GM10266 (cell line): ENCODE data around the gene POFUT2.

Experiments
- DNase-seq: peaks from one replicate; pipeline ENCODE4 v3.0.0; 2012; ENCODE audit errors: extremely low spot score
- TF ChIP-seq, protein P1 (sequence below): IDR thresholded peaks from 2 replicates; pipeline ENCODE4 v1.5.1; 2012; ENCODE audit warnings: mild to moderate bottlenecking, low read depth; ENCODE audit not compliant: control insufficient read depth, insufficient read depth; ENCODE audit errors: missing control alignments

The POFUT2 gene

DNA sequence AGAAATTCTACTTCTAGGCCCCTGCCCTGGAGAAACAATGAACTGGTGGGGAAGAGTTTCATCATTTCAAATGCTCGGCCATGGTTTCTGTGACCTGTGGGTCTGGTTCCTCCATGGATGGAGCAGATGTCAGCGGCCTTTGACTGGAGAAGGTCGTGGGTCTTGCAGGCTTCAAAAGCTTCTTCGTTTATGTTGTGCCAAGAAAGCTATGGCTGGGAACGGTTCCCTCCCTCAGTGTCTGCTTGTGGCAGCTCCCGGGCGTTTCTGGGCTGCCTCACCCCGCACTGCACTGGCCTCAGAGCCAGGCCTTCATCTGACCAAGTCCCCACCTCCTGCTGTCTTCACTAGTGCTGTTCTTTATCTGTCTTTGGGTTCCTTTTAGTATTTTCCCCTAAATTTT, 46.4 kb upstream of the POFUT2 start:
- TF ChIP-seq, protein P1, sequence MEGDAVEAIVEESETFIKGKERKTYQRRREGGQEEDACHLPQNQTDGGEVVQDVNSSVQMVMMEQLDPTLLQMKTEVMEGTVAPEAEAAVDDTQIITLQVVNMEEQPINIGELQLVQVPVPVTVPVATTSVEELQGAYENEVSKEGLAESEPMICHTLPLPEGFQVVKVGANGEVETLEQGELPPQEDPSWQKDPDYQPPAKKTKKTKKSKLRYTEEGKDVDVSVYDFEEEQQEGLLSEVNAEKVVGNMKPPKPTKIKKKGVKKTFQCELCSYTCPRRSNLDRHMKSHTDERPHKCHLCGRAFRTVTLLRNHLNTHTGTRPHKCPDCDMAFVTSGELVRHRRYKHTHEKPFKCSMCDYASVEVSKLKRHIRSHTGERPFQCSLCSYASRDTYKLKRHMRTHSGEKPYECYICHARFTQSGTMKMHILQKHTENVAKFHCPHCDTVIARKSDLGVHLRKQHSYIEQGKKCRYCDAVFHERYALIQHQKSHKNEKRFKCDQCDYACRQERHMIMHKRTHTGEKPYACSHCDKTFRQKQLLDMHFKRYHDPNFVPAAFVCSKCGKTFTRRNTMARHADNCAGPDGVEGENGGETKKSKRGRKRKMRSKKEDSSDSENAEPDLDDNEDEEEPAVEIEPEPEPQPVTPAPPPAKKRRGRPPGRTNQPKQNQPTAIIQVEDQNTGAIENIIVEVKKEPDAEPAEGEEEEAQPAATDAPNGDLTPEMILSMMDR, result no peak
- no peak for DNase-seq

DNA sequence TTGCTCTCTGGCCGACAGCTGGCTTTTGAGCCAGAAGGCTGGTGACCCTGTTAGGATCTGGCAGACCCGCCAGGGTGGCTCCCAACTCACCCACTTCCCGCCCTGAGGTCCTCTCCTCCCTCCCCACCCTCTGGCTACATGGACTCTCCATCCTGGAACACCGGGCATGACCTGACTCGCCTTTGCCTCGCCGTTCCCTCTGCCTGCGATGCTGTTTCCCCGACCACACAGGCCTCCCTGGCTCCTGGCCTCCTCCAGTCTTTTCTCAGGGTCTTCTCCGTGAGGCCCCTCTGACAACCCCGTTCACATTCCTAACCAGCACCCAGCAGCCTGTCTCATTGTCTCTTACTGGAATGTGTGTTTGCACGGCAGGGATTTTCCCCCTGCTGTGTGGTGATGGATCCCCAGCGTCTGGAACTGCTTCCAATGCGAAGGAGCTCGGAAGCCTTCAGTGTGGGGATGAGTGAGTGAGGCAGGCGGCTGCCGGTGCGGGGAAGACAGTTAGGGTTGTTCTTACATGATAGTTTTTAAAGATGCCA, 46.0 kb upstream of the POFUT2 start:
- TF ChIP-seq, protein P1, result no peak
- DNase-seq, result no peak

DNA sequence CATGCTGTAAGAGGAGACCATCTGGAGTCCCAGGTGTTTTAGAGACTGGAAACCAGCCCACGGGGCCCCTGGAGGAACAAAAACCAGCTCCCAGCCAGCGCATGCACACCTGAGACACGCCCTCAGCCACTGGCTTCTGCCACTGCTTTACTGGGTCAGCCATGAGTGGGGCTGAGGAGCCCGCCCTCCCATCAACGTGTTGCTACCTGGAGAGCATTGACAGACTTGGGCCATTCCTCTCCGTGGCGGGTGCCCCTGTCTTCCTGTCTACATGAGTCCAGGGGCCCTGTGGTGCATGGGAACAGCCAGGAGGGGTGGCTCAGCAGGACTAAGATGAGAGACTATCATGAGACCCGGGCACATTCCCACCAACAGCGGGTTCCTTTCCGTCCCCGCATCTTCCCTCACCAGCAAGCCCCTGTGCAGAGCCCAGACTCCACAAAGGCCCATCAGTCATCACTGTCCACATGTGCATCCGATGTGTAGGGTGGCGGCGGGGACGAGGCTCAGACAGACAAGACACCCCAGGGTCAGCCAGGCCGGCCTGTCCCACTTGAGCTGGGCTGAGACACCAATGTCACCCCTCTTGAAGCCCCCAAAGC, 45.4 kb upstream of the POFUT2 start:
- TF ChIP-seq, protein P1, result no peak
- DNase-seq, result no peak

DNA sequence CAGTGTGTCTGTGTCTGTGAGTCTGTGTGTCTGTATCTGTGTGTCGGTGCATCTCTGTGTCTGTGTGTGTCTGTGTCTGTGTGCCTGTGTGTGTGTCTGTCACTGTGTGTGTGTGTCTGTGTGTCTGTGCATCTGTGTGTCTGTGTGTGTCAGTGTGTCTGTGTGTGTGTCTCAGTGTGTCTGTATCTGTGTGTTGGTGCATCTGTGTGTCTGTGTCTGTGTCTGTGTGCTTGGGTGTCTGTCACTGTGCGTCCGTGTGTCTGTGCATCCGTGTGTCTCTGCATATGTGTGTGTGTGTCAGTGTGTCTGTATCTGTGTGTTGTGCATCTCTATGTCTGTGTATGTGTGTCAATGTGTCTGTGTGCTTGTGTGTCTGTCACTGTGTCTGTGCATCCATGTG, 44.7 kb upstream of the POFUT2 start:
- DNase-seq, result no peak
- TF ChIP-seq, protein P1, result no peak

DNA sequence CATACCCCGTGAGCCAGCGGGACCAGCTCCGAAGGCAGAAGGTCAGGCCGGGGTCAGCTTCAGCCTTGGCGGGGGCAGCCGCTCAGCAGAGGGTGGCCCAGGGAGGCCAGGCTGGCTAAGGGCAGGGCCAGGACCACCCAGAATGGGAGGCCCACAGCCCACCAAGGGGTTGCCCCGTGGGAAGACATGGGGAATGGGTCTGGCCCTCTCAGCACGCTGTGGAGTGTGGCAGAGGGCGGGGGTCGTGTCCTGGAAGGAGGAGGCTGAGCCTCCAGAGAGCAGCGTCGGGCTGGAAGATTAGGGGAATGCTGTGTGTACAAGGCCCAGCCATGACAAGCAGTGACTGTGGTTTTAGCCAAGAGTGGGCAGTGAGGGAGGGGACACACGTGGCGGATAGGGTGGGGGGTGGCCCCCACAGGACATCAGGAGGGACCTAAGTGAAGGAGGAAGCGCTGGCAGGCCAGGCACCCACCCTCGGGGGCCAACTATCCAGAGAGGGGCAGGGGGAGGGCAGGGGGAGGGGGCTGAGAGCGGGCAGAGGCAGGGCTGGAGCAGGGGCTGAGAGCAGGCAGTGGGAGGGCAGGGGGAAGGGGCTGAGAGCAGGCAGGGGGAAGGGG, 43.9 kb upstream of the POFUT2 start:
- DNase-seq, result no peak
- TF ChIP-seq, protein P1, result no peak

DNA sequence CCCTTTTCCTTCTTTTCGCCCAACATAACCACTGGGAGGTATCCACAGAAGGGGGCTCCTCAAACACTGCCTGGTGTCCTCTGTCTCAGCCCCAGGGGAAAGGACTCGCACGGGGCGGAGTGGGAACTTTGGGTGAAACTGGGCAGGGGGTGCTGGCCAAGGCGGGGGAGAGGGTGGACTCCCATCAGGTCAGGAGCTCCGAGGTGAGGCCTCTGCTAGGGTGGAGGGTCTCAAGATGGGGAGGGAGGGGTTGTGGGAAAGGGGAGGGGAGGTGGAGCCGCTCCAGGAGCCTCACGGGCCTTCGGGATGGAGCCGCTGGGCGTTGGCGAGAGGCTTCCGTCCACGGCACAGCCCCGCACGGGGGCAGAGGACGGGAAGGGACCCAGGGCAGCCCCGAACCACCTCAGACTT, 43.2 kb upstream of the POFUT2 start:
- TF ChIP-seq, protein P1, result no peak
- no peak for DNase-seq

DNA sequence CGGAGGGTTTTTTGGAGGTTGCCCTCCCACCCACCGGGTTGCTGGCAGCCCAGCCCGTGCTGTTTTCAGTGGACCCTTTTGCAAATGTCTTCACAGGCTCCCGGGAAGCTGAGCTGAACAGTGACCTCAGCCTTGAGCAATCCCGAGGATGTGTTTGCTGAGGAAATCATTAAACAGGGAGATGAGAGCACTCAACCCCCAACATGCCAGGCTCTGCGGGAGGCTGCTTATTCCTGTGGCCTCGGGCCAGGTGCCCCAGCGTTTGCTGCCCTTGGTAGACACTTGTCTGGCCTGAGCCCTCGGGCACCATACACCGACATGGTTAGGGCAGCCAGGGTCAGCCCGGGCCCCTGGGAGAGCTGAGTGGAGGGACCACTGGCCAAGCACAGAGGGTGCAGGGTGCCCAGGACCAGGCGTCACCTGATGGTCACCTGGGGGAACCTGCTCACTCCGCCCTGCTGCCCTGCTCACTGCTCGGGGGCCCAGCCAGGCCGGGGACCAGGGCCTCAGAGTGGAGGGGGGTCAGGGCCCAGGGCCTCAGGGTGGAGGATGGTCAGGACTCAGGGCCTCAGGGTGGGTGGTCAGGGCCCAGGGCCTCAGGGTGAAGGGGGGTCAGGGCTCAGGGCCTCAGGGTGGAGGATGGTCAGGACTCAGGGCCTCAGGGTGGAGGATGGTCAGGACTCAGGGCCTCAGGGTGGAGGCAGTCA, 42.5 kb upstream of the POFUT2 start:
- TF ChIP-seq, protein P1, result no peak
- no peak for DNase-seq
